CD4-positive, alpha-beta T cell treated with Interferon alpha-2 for 1 hour (primary cell): ENCODE data around the gene TMEM50B.
"Not testable (repeated sequence)": the region's sequence is repeated elsewhere in the genome, so short reads cannot be mapped to it uniquely, and the experiment has no call there.

ENCODE experiments used
- DNase-seq, 2 donors: peaks; one replicate each; pipeline ENCODE4 v3.0.0-alpha.2; 2020 to 2022

Gene TMEM50B

DNA sequence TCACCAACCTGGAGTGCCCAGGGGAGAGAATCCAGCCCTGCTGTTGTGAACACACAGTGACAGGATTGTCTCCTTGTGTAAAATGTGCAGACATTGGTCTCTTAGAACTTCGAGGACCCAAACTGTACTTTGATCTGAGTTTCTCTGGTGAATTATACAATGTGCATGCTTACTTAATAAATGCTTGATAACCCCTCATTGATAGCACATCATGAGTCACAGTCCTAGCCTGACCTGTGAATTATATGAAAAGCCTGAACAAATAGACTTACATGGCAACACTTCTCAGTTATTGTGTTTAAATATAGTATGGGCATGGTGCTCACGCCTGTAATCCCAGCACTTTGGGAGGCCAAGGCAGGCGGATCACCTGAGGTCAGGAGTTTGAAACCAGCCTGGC is 53.9 kb downstream of the TMEM50B start:
- no peak for DNase-seq

DNA sequence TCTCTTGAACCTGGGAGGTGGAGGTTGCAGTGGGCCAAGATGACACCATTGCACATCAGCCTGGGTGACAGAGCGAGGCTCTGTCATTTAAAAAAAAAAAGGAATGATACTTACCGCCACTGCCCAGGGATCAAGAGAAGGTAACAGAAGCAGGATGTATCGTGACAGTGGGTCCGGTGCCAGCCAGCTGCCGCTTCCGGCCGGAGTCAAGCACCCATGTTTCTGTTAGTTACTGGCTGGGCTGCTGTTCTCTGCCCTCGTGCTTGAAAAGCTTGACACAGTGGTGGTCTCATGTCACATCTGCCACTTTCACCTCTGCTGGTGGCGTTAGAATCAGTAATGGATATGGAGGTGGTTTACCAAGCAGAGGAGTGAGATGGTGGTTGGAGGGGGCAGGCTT is 55.6 kb downstream of the TMEM50B start:
- DNase-seq: no peak

DNA sequence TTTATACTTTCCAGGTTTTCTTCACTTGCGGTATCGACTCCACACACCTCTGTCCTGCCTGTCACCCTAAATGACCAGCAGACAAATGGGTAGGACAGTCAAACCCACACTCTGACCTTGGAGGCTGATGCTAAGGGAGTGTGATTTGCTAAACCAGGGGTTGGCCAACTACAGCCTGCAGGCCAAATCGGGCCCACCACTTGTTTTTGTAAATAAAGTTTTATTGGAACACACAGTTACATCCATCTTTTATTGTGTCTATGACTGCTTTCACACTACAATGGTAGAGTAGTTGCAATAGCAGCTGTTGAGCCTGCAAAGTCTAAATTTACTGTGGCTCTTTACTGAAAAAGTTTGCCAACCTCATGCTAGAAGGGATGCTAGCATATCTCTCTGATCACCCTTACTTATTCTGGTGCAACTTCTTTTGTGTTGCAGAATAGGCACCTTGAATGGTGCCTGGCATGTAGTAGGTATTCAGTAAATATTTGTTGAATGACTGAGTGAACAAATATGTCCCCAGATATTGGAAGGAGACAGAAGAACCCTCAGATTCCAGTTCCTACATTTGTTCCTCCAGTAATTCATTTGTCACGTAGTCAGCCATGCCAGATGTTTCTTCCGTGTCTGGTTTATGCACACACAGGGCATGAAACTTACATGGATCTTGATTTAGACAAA is 57.9 kb downstream of the TMEM50B start:
- no peak for DNase-seq

DNA sequence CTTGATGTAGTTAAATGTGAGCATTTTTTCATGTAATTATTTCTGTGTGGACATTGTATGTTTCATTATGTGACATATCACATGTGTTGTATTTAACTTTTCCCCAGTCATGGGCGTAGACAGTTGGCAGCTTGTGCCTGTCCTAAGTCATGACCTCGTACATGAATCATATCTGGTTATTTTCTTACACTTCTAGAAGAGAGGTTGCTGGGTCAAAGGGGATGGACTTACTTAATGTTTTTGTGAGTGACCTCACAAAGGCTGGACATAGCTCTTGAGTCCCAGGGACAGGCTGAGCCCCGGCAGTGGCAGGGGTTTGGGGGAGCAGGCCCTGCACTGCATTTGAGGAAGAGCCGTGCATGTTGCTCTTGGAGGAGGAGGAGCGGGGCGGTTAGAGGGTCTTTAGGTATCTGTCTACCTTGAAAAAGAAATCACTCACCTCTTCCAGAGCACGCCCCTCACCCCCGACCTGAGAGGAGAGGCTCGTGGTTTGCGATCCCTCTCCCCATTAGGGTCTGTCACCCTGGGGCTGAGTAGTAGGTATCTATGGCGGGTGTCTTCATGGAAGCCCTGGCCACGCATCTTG is 60.1 kb downstream of the TMEM50B start:
- DNase-seq: no peak

DNA sequence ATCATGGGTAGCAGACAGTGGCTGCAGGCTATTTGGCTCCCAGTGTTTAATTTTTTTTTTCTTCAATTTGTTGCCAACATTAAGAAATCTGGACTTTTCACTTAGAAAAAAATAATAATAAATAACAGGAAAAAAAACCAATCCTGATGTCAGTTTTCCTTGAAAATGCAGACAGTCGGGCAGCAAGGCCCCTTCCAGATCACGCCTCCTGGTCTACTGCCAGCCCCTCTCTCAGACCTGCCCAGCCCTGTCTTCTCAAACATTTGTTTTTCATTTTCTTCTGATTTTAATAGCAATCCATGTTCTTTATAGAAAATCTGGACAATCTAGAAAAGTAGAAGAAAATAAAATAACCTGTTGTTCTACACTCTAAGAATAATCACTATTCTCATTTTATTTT is 61.1 kb downstream of the TMEM50B start:
- no peak for DNase-seq

DNA sequence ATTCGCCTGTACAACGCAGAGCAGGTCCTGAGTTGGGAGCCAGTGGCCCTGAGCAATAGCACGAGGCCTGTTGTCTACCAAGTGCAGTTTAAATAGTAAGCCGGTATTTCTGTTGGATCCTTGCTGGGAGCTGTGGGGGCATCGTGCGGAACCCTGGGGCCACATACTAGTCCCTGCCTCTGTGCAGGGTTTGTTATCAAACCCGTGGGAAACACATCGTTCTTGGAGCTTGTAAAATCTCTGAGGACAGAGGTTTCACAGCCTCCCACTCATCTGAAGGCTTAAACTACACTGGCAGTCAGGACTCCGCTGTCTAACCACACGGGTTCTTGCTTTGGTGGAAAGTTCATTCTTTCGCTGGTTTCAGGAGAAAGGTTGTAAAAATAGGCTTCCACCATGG is 64.8 kb downstream of the TMEM50B start:
- DNase-seq: no peak

DNA sequence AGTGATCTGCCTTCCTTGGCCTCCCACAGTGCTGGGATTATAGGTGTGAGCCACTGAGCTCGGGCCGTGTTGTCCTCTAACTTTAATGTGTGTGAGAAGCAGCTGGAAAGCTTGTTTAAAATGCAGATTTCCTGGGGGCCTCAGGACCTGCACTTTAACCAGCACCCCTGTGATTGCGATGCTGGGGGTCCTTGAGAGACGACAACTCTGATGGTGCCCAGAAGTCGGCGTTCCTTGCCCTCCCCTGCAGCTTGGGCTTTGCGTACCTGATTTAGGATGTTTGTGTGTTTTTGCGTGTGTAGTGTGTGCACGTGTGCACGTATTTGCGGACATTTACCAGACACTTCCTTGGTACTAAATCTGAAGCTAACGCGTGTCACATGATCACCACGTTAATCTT is 65.7 kb downstream of the TMEM50B start:
- DNase-seq: no peak

DNA sequence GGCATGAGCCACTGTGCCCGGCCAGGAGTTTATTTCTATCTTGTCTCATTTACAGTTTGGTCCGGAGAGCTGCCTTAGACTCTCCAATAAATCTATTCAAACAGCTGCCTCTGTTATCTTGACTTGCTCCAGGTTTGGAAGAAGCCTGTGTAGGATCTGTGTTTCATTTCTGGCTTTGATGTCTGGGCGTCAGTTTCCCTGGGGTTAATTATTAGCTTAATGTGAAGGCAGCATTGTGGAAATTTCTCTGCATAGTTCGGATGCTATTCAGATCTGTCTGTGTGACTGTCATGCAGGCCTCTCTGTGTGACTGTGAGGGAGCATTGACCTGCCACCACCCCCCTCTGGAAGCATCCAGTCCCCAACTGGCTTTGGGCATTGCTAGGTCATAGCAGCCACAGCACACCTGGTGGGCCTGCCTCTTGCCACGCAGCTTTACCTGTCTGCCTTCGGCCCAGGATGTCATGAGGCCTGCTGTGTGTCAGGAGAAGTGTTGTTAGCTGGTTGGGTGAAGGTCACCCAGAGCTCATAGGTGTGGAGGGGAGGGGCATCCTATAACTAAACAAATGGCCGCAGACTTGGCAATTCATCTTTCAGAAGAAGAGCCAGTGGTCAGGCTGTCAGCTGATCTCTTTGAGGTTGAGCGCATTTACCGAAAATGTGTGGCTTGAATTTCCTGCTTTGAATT is 66.8 kb downstream of the TMEM50B start:
- DNase-seq: no peak

DNA sequence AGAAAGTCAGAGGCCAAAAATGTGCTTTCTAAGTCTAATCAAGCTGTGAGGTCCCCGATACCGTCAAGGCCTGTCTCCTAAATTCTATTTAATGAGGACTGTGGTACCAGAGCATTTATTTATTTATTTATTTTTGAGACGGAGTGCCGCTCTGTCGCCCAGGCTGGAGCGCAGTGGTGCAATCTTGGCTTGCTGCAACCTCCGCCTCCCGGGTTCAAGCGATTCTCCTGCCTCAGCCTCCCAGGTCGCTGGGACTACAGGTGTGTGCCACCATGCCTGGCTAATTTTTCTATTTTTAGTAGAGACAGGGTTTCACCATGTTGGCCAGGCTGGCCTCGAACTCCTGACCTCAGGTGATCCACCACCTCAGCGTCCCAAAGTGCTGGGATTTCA is 67.3 kb downstream of the TMEM50B start:
- DNase-seq: not testable (repeated sequence)

DNA sequence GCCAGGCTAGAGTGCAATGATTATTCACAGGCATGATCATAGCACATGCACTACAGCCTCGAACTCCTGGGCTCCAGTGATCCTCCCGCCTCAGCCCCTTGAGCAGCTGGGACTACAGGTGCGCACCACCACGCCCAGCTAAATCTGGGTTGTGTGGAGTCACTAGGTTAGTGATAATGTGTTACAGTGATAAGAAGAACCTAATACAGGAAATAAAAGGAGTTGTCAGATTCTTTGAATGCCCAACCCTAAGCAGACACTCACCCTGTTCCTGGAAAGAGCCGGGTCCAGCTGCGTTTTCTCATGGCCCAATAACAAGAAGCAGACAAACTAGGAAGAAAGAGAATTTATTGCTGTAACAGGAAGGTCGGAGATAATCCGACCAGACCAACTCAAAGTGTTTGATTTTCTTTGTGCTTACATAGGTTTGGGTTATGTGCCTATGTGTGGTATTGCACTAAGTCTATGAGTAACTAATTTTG is 67.8 kb downstream of the TMEM50B start:
- no peak for DNase-seq

DNA sequence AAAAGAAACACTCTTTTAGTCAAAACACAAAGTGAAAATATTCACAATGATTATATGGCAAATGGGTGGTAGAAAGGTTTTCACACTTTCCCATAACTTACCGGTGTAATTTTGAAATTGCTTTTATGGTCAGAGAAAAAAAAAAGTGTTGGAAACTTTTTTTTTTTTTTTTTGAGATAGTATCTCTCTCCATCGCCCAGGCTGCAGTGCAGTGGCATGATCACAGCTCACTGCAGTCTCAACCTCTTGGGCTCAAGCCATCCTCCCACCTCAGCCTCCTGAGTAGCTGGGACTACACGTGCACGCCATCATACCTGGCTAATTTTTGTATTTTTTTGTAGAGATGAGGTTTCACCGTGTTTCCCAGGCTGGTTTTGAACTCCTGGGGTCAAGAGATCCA is 73.3 kb downstream of the TMEM50B start:
- DNase-seq: no peak

DNA sequence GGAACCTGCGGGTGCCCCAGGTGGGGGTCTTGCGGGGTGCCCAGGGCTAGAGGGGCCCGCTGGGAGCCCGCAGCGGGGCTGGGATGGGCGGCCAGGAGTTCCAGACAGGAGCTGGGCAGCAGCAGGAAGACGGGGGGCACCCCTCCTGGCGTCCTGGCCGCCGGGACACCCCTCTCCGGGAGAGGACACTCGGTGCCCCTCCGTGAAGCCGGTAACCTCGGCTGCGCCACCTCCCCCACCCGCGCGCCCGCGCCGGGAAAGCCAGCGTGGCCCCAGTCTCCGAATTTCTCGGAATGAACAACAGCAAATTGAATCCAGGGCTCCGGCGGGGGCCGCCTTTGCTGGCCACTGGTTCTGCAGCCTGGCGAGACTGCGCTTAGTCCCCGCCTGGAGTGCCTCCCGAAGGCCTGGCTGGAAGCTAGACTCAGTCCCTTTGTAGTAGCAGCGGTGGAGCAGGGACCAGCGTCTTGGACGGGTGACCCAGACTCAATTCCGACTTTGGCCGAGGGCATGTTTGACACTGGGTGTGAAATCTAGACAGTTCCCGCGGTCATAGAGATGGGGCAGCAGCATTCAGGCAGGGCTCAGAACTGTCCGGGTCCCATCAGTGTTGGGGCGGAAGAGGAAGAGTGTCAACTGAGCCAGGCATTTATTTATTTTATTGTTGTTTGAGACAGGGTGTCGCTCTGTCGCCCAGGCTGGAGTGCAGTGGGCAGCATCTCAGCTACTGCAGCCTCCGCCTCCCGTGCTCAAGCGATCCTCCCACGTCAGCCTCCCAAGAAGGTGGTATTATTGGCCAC is 75.8 kb downstream of the TMEM50B start:
- DNase-seq: peak in 1 of 2 donors; percentile 15

DNA sequence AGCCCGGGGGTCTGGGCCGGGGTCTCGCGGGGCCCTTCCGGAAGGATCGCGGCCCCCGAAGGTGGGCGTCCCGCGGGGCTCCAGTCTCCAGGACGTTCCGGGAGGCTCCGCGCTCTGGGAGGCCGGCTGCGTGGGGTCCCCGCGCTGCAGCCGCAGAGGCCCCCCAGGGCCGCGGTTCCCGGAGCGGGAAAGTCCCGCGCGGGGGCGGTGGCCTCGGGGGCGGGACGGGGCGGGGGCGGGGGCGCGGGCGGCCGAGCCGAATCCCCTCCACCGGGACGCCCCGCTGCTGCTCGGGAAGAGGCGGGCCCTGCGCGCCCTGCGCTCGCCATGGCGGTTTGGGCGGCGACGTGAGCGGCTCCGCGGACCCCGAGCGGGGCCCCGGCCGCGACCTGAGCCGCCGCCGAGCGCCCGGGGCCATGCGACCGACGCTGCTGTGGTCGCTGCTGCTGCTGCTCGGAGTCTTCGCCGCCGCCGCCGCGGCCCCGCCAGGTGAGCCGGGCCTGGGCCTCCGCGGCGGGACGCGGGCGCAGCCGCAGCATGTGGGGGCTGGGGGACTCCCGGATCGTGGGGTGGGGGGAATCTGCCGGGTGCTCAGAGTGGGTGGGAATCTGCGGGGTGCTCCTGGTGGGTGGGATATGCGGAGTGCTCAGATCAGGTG is 76.5 kb downstream of the TMEM50B start, which contains the start of gene IFNGR2:
TSS of gene IFNGR2 (plus strand) at position 286 of the 658 bp plus-strand sequence. CDS start at position 417, 131 bp downstream.
- peak; percentile 52 to 56 for DNase-seq

DNA sequence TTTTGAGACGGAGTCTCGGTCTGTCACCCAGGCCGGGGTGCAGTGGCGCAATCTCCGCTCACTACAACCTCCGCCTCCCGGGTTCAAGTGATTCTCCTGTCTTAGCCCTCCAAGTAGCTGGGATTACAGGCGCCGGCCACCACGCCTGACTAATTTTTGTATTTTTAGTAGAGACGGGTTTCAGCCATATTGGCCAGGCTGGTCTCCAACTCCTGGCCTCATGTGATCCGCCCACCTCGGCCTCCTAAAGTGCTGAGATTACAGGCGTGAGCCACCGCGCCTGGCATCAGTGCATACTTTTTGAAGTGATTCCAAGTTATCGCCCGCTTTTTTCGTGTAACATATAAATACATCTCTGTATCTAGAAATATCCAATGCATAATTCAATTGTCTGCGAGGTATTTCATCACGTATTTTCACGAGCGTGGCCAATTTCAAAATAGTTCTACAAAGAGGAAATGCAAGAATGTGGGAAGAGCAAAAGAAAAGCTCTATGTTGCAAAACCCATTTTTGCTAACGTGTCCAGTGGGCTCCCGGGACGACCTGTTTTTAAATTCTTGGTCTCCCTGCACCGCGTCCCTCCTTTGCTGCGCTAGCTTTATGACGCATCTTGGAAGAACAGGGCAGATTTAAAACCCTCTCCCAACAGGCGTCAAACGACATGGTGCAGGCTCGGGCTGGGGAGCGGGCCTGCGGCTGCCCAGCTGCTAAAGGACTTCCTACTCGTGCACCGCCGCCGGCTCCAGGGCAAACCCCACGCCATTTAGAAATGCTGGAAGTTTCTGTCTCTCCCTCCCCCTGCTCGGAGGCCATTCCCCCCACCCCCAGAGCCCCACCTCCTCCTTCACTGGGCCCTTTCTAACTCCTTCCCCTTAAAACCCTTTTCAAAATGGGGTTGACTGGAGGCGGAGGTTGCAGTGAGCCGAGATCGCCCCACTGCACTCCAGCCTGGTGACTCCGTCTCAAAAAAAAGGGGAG is 77.5 kb downstream of the TMEM50B start:
- peak; percentile 35 to 67 for DNase-seq

DNA sequence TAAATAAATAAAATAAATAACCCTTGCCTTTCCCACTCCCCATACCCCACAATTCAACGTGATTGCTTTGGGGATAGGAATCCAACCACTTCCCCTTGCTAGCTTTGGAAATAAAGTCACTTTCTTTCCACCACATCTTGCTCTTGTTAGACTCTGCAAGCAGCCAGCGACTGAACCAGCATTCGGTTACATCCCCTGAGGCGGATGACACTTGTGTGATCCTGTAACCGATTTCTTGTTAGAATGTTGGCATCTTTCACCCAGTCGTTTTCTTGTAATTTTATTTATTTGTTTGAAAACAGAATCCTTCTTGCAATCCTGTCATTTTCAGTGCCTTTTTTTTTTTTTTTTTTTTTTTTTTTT is 78.2 kb downstream of the TMEM50B start:
- no peak for DNase-seq
